ENCODE measurements around the gene SELENOF. TPM values are rescaled to one million over a fixed set of nuclear protein-coding genes. Genes with fewer than 3 reads are reported as not detected.

Gene SELENOF
- total and polyA plus RNA-seq, 2 of the 13 experiments (the other 11 are each of a cell fraction or from before 2014, with no cell fraction given), result 133 to 163 TPM

DNA sequence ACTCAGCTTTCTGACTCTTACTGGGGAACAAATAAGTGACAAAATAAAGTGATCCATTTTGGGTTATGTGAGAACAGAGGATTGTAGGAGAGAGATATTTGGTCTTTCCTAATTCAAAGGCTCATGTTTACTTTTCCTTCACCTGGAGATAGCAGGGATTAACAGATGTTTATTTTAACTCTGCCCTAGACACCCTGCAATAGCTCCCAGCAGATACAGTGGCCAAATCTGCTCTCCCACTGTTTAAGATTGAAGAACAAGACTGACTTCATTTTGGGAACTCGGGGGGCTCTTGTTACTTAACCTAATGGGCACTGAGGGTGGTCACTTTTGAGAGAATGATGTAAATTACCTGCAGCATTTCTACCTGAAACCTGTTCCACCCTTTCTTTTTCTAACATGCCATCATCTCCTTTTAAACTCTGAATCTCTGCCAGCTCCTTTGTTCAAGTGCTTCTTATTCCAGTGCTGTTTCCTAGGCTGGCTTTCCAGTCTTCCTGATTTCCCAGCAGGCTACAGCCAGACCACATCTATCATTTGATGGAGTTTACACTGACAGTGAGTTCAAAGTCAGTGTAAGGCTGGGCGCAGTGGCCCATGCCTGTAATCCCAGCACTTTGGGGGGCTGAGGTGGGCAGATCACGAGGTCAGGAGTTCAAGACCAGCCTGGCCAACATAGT lies 90.0 kb downstream of the SELENOF start (continued):
- TF ChIP-seq CREB1 (IDR thresholded peaks at IDR 0.05) (no peak), CREB1 (CRISPR knock-in tag; IDR thresholded peaks at IDR 0.05) (peak; percentile 63; the same call in 1 of the 2 replicates), FOSL1 (CRISPR knock-in tag; IDR thresholded peaks at IDR 0.05; ENCODE audit: borderline replicate concordance) (no peak), SP140L (CRISPR knock-in tag; IDR thresholded peaks at IDR 0.05; ENCODE audit: borderline replicate concordance) (no peak), PPARG (CRISPR knock-in tag; conservative IDR thresholded peaks at IDR 0.05) (peak; percentile 99), SUZ12 (IDR thresholded peaks at IDR 0.05; ENCODE audit: low read depth, low read length) (no peak), BHLHE40 (IDR thresholded peaks at IDR 0.05; ENCODE audit: low read length) (no peak), ZNF160 (CRISPR knock-in tag; IDR thresholded peaks at IDR 0.05) (no peak), ZNF20 (CRISPR knock-in tag; IDR thresholded peaks at IDR 0.05) (no peak), ZNF841 (CRISPR knock-in tag; IDR thresholded peaks at IDR 0.05; ENCODE audit: borderline replicate concordance) (no peak), ZNF782 (CRISPR knock-in tag; IDR thresholded peaks at IDR 0.05; ENCODE audit: borderline replicate concordance) (no peak), HOXA7 (CRISPR knock-in tag; IDR thresholded peaks at IDR 0.05) (no peak), NFIB (CRISPR knock-in tag; IDR thresholded peaks at IDR 0.05; ENCODE audit: borderline replicate concordance) (no peak), HOXA5 (CRISPR knock-in tag; IDR thresholded peaks at IDR 0.05) (peak; percentile 70; the same call in 1 of the 2 replicates), ZNF746 (CRISPR knock-in tag; IDR thresholded peaks at IDR 0.05) (no peak), FOXO1 (CRISPR knock-in tag; IDR thresholded peaks at IDR 0.05) (peak; percentile 69; the same call in 1 of the 2 replicates), THYN1 (CRISPR knock-in tag; IDR thresholded peaks at IDR 0.05; ENCODE audit: borderline replicate concordance, low read depth) (no peak)
- TF ChIP-seq, protein P1, sequence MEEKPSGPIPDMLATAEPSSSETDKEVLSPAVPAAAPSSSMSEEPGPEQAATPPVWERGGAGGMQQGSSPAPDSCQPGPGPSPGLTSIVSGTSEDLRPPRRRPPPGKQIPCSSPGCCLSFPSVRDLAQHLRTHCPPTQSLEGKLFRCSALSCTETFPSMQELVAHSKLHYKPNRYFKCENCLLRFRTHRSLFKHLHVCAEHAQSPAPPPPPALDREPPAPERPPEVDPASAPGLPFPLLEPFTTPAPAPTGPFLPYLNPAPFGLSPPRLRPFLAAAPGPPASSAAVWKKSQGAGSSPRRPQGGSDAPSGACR (CRISPR knock-in tag; IDR thresholded peaks at IDR 0.05), result no peak
- TF ChIP-seq, protein P2, sequence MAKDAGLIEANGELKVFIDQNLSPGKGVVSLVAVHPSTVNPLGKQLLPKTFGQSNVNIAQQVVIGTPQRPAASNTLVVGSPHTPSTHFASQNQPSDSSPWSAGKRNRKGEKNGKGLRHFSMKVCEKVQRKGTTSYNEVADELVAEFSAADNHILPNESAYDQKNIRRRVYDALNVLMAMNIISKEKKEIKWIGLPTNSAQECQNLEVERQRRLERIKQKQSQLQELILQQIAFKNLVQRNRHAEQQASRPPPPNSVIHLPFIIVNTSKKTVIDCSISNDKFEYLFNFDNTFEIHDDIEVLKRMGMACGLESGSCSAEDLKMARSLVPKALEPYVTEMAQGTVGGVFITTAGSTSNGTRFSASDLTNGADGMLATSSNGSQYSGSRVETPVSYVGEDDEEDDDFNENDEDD (CRISPR knock-in tag; IDR thresholded peaks at IDR 0.05; ENCODE audit: borderline replicate concordance), result no peak
- TF ChIP-seq, protein P3, sequence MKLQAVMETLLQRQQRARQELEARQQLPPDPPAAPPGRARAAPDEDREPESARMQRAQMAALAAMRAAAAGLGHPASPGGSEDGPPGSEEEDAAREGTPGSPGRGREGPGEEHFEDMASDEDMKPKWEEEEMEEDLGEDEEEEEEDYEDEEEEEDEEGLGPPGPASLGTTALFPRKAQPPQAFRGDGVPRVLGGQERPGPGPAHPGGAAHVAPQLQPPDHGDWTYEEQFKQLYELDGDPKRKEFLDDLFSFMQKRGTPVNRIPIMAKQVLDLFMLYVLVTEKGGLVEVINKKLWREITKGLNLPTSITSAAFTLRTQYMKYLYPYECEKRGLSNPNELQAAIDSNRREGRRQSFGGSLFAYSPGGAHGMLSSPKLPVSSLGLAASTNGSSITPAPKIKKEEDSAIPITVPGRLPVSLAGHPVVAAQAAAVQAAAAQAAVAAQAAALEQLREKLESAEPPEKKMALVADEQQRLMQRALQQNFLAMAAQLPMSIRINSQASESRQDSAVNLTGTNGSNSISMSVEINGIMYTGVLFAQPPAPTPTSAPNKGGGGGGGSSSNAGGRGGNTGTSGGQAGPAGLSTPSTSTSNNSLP (IDR thresholded peaks at IDR 0.05; ENCODE audit: low read depth, low read length), result peak; percentile 69
- TF ChIP-seq, protein P4, sequence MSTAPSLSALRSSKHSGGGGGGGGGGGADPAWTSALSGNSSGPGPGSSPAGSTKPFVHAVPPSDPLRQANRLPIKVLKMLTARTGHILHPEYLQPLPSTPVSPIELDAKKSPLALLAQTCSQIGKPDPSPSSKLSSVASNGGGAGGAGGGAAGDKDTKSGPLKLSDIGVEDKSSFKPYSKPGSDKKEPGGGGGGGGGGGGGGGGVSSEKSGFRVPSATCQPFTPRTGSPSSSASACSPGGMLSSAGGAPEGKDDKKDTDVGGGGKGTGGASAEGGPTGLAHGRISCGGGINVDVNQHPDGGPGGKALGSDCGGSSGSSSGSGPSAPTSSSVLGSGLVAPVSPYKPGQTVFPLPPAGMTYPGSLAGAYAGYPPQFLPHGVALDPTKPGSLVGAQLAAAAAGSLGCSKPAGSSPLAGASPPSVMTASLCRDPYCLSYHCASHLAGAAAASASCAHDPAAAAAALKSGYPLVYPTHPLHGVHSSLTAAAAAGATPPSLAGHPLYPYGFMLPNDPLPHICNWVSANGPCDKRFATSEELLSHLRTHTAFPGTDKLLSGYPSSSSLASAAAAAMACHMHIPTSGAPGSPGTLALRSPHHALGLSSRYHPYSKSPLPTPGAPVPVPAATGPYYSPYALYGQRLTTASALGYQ (CRISPR knock-in tag; IDR thresholded peaks at IDR 0.05), result peak; percentile 95
- TF ChIP-seq, protein P5, sequence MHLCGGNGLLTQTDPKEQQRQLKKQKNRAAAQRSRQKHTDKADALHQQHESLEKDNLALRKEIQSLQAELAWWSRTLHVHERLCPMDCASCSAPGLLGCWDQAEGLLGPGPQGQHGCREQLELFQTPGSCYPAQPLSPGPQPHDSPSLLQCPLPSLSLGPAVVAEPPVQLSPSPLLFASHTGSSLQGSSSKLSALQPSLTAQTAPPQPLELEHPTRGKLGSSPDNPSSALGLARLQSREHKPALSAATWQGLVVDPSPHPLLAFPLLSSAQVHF (CRISPR knock-in tag; IDR thresholded peaks at IDR 0.05), result no peak
- TF ChIP-seq, protein P6, sequence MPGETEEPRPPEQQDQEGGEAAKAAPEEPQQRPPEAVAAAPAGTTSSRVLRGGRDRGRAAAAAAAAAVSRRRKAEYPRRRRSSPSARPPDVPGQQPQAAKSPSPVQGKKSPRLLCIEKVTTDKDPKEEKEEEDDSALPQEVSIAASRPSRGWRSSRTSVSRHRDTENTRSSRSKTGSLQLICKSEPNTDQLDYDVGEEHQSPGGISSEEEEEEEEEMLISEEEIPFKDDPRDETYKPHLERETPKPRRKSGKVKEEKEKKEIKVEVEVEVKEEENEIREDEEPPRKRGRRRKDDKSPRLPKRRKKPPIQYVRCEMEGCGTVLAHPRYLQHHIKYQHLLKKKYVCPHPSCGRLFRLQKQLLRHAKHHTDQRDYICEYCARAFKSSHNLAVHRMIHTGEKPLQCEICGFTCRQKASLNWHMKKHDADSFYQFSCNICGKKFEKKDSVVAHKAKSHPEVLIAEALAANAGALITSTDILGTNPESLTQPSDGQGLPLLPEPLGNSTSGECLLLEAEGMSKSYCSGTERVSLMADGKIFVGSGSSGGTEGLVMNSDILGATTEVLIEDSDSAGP (CRISPR knock-in tag; IDR thresholded peaks at IDR 0.05; ENCODE audit: borderline replicate concordance), result no peak
